Naive thymus-derived CD4-positive, alpha-beta T cell (primary cell): ENCODE data around the gene WDR83. TPM values are rescaled to one million over a fixed set of nuclear protein-coding genes. Genes with fewer than 3 reads are reported as not detected.
A peak's percentile ranks its signal among the peaks of the same experiment; 100 is the strongest.

Experiments used
- ATAC-seq: fragments of 150-1000 bp; cut with Tn5 transposase; 2 replicates; pipeline ENCODE4 v1.10.0; 2021; ENCODE audit warnings: mild to moderate bottlenecking, moderate library complexity
- CTCF ChIA-PET: fragments of 350-600 bp; sonication (Branson Sonifier 250); formaldehyde crosslinking; loops from one replicate; lab custom pipeline; 2021; ENCODE audit warnings: antibody characterized with exemption; lab: Charles Lee
- POLR2A ChIA-PET: fragments of 350-600 bp; sonication (Branson Sonifier 250); formaldehyde crosslinking; loops from one replicate; lab custom pipeline; 2021; ENCODE audit warnings: antibody characterized with exemption, inconsistent platforms; lab: Charles Lee
- DNase-seq, 9 donors: peaks; one replicate each; pipeline versions ENCODE4 v3.0.0 to v3.0.0-alpha.2; 2020 to 2022; ENCODE audit warnings: mixed read lengths in 1 of 9
- H3K27ac ChIP-seq: one replicate; pipeline ENCODE4 v1.7.0; 2013; ENCODE audit warnings: mild to moderate bottlenecking, low read depth, low read length, moderate library complexity
- H3K27me3 ChIP-seq, 2 donors: one replicate each; pipeline ENCODE4 v1.7.0; 2013; ENCODE audit warnings: low read length in 2 of 2, mild to moderate bottlenecking in 2 of 2, moderate library complexity in 2 of 2; ENCODE audit not compliant: control insufficient read depth in 2 of 2, insufficient read depth in 2 of 2
- H3K36me3 ChIP-seq, 3 experiments: 1 replicate in 2 of 3; 2 replicates in 1 of 3; pipeline ENCODE4 v1.7.0; 2013; ENCODE audit warnings: low read length in 3 of 3, mild to moderate bottlenecking in 3 of 3, moderate library complexity in 1 of 3; ENCODE audit not compliant: insufficient read depth in 3 of 3, control insufficient read depth in 2 of 3
- H3K4me1 ChIP-seq, 2 donors: one replicate each; pipeline ENCODE4 v1.7.0; 2013; ENCODE audit warnings: low read length in 2 of 2, mild to moderate bottlenecking in 2 of 2, moderate library complexity in 1 of 2; ENCODE audit not compliant: control insufficient read depth in 2 of 2, insufficient read depth in 2 of 2
- H3K4me3 ChIP-seq: 2 replicates; pipeline ENCODE4 v1.7.0; 2013; ENCODE audit warnings: mild to moderate bottlenecking, low read length
- H3K9me3 ChIP-seq, 3 experiments: 1 replicate in 2 of 3; 2 replicates in 1 of 3; pipeline ENCODE4 v1.7.0; 2013; ENCODE audit warnings: low read length in 3 of 3; ENCODE audit not compliant: control insufficient read depth in 2 of 3
- H3K27ac Mint-ChIP-seq, 9 donors: one replicate each; pipeline ENCODE4 v1.8.0; 2020 to 2022; ENCODE audit warnings: mixed read lengths in 9 of 9, mild to moderate bottlenecking in 8 of 9, moderate library complexity in 5 of 9, inconsistent platforms in 2 of 9
- H3K27me3 Mint-ChIP-seq, 5 donors: one replicate each; pipeline ENCODE4 v1.8.0; 2021 to 2022; ENCODE audit warnings: mixed read lengths in 5 of 5, mild to moderate bottlenecking in 1 of 5
- H3K36me3 Mint-ChIP-seq, 5 donors: one replicate each; pipeline ENCODE4 v1.8.0; 2020 to 2022; ENCODE audit warnings: mixed read lengths in 5 of 5, mild to moderate bottlenecking in 3 of 5, inconsistent platforms in 1 of 5
- H3K4me1 Mint-ChIP-seq, 7 donors: one replicate each; pipeline ENCODE4 v1.8.0; 2020 to 2022; ENCODE audit warnings: mixed read lengths in 7 of 7, mild to moderate bottlenecking in 3 of 7, inconsistent platforms in 1 of 7
- H3K4me3 Mint-ChIP-seq, 10 donors: one replicate each; pipeline ENCODE4 v1.8.0; 2020 to 2022; ENCODE audit warnings: mild to moderate bottlenecking in 10 of 10, mixed read lengths in 10 of 10, moderate library complexity in 6 of 10, inconsistent platforms in 2 of 10
- H3K9me3 Mint-ChIP-seq, 11 donors: one replicate each; pipeline ENCODE4 v1.8.0; 2020 to 2022; ENCODE audit warnings: mixed read lengths in 11 of 11, mild to moderate bottlenecking in 4 of 11, inconsistent platforms in 1 of 11, moderate library complexity in 1 of 11
- intact Hi-C, 2 donors: fragments of 100-400 bp; cut with micrococcal nuclease; formaldehyde crosslinking; loops; one replicate each; pipeline ENCODE4 v1.15.1; 2023
- polyA plus RNA-seq, 2 donors: library from polyadenylated mRNA; unstranded; fragments of 300-500 nt; fragmentation: Illumina TruSeq; gene quantifications; one replicate each; pipeline ENCODE4 v1.2.3, GENCODE V29; 2021
- total RNA-seq, 6 experiments: library from RNA in 5 of 6; stranded (reverse) in 5 of 6; gene quantifications; 1 replicate in 5 of 6; 2 replicates in 1 of 6; pipeline ENCODE4 v1.2.3 and lab custom pipeline; 2021 to 2026

Gene WDR83
- total and polyA plus RNA-seq, 7 experiments from 2014 or later = 7.8 to 20.6 (median 14.7) TPM

DNA sequence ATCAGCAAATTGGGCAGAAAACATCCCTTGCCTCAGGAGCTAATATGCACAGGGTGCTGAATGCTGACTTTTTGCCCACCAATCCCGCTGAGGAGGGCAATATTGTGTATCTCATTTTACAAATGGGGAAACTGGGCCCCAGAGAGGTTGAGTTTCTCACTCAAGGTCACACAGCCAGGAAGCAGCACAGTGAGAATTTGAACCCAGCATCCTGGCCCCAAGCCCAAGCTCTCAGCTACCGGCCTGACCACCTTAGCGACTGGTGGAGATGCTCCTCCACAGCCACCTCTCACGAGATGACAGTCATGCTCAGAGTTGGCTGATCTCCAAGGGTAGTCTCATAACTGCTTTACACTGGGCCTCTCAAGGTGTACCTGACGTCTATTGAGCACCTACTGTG is 26.4 kb downstream of the WDR83 start:
- Histone ChIP-seq H3K27ac (no peak overlapping the region), H3K36me3 (no peaks in the 10 kb centered on the region), H3K4me3 (no peak overlapping the region), H3K9me3 (no peaks in the 10 kb centered on the region), H3K4me1 (peaks cover 9 to 11% of the 10 kb centered on the region in 2 donors), H3K27me3 (no peaks in the 10 kb centered on the region)
- DNase-seq = no peak
- Mint-ChIP-seq H3K36me3 (no peaks in the 10 kb centered on the region), H3K27me3 (no peaks in the 10 kb centered on the region), H3K4me3 (no peak overlapping the region), H3K9me3 (peaks cover 0 to 4% (median 0%) of the 10 kb centered on the region in 11 donors), H3K4me1 (peaks cover 1 to 10% (median 8%) of the 10 kb centered on the region in 7 donors), H3K27ac (no peak overlapping the region)
- POLR2A ChIA-PET = no interaction called here
- intact Hi-C loops = no loop called here
- no peak for ATAC-seq
- CTCF ChIA-PET = interaction anchor here (0.6 to 1.1 kb wide), 2 partner anchors 64 to 177 kb away, joined by 3 read pairs; no protein-coding TSS in a partner anchor

DNA sequence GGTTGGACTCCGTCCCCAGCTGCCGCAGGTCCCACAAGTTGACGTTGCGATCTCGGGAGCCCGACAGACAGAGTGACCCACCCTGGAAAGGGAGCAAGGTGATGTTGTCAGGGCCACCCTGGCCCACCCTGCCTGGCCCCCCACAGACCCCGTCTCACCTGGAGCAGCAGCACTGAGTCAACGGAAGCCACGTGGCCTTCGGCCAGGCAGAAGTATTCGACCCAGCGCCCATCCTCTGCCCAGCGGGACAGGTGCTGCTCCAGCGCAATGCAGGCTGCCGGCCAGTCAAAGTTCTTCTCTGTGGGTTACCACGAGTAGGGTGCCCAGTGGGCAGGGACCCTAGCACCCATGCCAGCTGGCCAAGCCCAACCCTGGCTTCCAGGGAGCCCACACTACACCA is 28.0 kb downstream of the WDR83 start:
- H3K27me3 ChIP-seq = no peaks in the 10 kb centered on the region
- Mint-ChIP-seq H3K4me1 (peaks cover 3 to 15% (median 12%) of the 10 kb centered on the region in 7 donors), H3K27me3 (no peaks in the 10 kb centered on the region), H3K9me3 (peaks cover 0 to 4% (median 0%) of the 10 kb centered on the region in 11 donors), H3K36me3 (peaks cover 0 to 4% (median 0%) of the 10 kb centered on the region in 5 donors), H3K4me3 (peak overlapping the region in 4 of 10 donors; percentile 20 to 40 (median 25)), H3K27ac (no peak overlapping the region)
- H3K4me1 ChIP-seq = peaks cover 9 to 11% of the 10 kb centered on the region in 2 donors
- ChIA-PET CTCF (interaction anchor here (0.5 to 1.3 kb wide), 2 partner anchors 17 to 20 kb away, joined by 3 read pairs; no protein-coding TSS in a partner anchor), POLR2A (interaction anchor here (2.6 to 3.7 kb wide), 2 partner anchors 14 to 98 kb away, joined by 12 to 19 read pairs; partner anchors contain the start of genes DHPS and JUNB)
- H3K4me3 ChIP-seq = no peak overlapping the region
- no peak for ATAC-seq
- no peak for DNase-seq
- peaks cover 0 to under 1% (median 0%) of the 10 kb centered on the region in 3 experiments for H3K36me3 ChIP-seq
- intact Hi-C loops = no loop called here
- no peaks in the 10 kb centered on the region for H3K9me3 ChIP-seq
- no peak overlapping the region for H3K27ac ChIP-seq

GRCh38 chr19:12695096-12695495 is 28.5 kb downstream of the WDR83 start:
- Histone ChIP-seq H3K27ac (no peak overlapping the region), H3K4me1 (peaks cover 9 to 11% of the 10 kb centered on the region in 2 donors), H3K36me3 (peaks cover 0 to 6% (median 0%) of the 10 kb centered on the region in 3 experiments), H3K27me3 (no peaks in the 10 kb centered on the region), H3K9me3 (no peaks in the 10 kb centered on the region), H3K4me3 (no peak overlapping the region)
- Mint-ChIP-seq H3K4me3 (peak overlapping the region in 5 of 10 donors; percentile 13 to 87 (median 40)), H3K9me3 (peaks cover 0 to 4% (median 0%) of the 10 kb centered on the region in 11 donors), H3K27me3 (no peaks in the 10 kb centered on the region), H3K27ac (no peak overlapping the region), H3K36me3 (peaks cover 0 to 4% (median 0%) of the 10 kb centered on the region in 5 donors), H3K4me1 (peaks cover 2 to 15% (median 12%) of the 10 kb centered on the region in 7 donors)
- no peak for ATAC-seq
- no peak for DNase-seq
- intact Hi-C loops = no loop called here
- POLR2A ChIA-PET = interaction anchor here (0.7 to 3.7 kb wide), 6 partner anchors 14 to 97 kb away, joined by 3 to 21 read pairs (median 12); partner anchors contain the start of genes DHPS, JUNB, TNPO2 and TRIR
- CTCF ChIA-PET = interaction anchor here (0.5 to 1.3 kb wide), 3 partner anchors 17 to 26 kb away, joined by 3 read pairs; no protein-coding TSS in a partner anchor

GRCh38 chr19:12695514-12695913 is 28.9 kb downstream of the WDR83 start:
- peaks cover 9 to 11% of the 10 kb centered on the region in 2 donors for H3K4me1 ChIP-seq
- Mint-ChIP-seq H3K27me3 (no peaks in the 10 kb centered on the region), H3K9me3 (peaks cover 0 to 4% (median 0%) of the 10 kb centered on the region in 11 donors), H3K4me1 (peaks cover 0 to 15% (median 12%) of the 10 kb centered on the region in 7 donors), H3K36me3 (peaks cover 0 to 4% (median 0%) of the 10 kb centered on the region in 5 donors), H3K4me3 (peak overlapping the region; percentile 65 to 95 (median 88)), H3K27ac (peak overlapping the region in 4 of 9 donors; percentile 49 to 84 (median 52))
- ChIA-PET POLR2A (interaction anchor here (0.7 to 3.7 kb wide), 6 partner anchors 15 to 97 kb away, joined by 3 to 21 read pairs (median 12); partner anchors contain the start of genes DHPS, JUNB, TNPO2 and TRIR), CTCF (interaction anchor here (1.2 to 1.3 kb wide), 2 partner anchors 21 to 25 kb away, joined by 3 read pairs; no protein-coding TSS in a partner anchor)
- intact Hi-C loops = no loop called here
- DNase-seq (no peak), ATAC-seq (no peak)
- H3K9me3 ChIP-seq = no peaks in the 10 kb centered on the region
- peaks cover 0 to 8% (median 0%) of the 10 kb centered on the region in 3 experiments for H3K36me3 ChIP-seq
- H3K4me3 ChIP-seq = peak overlapping the region; percentile 98
- H3K27me3 ChIP-seq = no peaks in the 10 kb centered on the region
- H3K27ac ChIP-seq = no peak overlapping the region

GRCh38 chr19:12695997-12696365 is 29.4 kb downstream of the WDR83 start:
- CTCF ChIA-PET = interaction anchor here (1.2 kb wide), 1 partner anchor 25 kb away, joined by 3 read pairs; no protein-coding TSS in a partner anchor

More at GRCh38 chr19:12695997-12696365, 29.4 kb downstream of the WDR83 start:
- Mint-ChIP-seq H3K27ac (peak overlapping the region in 7 of 9 donors; percentile 52 to 97 (median 97)), H3K4me1 (peaks cover 0 to 15% (median 12%) of the 10 kb centered on the region in 7 donors), H3K36me3 (peaks cover 0 to 4% (median 0%) of the 10 kb centered on the region in 5 donors), H3K27me3 (no peaks in the 10 kb centered on the region), H3K9me3 (peaks cover 0 to 4% (median 0%) of the 10 kb centered on the region in 11 donors), H3K4me3 (peak overlapping the region; percentile 86 to 95 (median 91))
- intact Hi-C loops = loop anchor here (1.0 to 2.0 kb wide), 4 partner anchors 15 to 41 kb away; partner anchors contain the start of genes DHPS (in 2 of the 2) and GET3 (in 2 of the 2)
- H3K9me3 ChIP-seq = no peaks in the 10 kb centered on the region
- ATAC-seq (peak; percentile 16), DNase-seq (no peak)
- no peaks in the 10 kb centered on the region for H3K27me3 ChIP-seq
- H3K4me1 ChIP-seq = peaks cover 9 to 11% of the 10 kb centered on the region in 2 donors
- peak overlapping the region; percentile 98 for H3K4me3 ChIP-seq
- POLR2A ChIA-PET = interaction anchor here (0.8 to 3.7 kb wide), 13 partner anchors 9 to 128 kb away, joined by 3 to 21 read pairs (median 6); partner anchors contain the start of genes DHPS, JUNB, TNPO2 and TRIR
- peaks cover 0 to 13% (median 0%) of the 10 kb centered on the region in 3 experiments for H3K36me3 ChIP-seq
- H3K27ac ChIP-seq = peak overlapping the region; percentile 82
